ENCODE data around the gene STT3A.
"Not testable (repeated sequence)": the region's sequence is repeated elsewhere in the genome, so short reads cannot be mapped to it uniquely, and the experiment has no call there.

DNA sequence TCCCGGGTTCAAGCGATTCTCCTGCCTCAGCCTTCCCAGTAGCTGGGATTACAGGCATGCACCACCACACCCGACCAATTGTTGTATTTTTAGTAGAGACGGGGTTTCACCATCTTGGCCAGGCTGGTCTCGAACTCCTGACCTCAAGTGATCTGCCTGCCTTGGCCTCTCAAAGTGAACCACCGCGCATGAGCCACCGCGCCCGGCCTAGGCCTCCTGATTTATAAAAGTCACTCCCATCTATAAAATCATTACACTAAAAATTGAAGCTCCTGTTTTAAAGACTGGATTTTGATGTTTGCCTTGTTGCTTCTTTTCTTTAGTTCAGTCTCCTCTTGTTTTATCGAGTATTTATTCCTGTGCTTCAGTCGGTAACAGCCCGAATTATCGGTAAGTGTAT lies 15.5 kb upstream of the STT3A start:
- not testable (repeated sequence) for TF ChIP-seq POLR2A, CTCF (IDR thresholded peaks at IDR 0.05)
